ENCODE data around the gene PDE11A. TPM values are rescaled to one million over a fixed set of nuclear protein-coding genes. Genes with fewer than 3 reads are reported as not detected.

The PDE11A gene
- total and polyA plus RNA-seq, 12 donors, result 0.26 to 2.9 (median 0.58) TPM

DNA sequence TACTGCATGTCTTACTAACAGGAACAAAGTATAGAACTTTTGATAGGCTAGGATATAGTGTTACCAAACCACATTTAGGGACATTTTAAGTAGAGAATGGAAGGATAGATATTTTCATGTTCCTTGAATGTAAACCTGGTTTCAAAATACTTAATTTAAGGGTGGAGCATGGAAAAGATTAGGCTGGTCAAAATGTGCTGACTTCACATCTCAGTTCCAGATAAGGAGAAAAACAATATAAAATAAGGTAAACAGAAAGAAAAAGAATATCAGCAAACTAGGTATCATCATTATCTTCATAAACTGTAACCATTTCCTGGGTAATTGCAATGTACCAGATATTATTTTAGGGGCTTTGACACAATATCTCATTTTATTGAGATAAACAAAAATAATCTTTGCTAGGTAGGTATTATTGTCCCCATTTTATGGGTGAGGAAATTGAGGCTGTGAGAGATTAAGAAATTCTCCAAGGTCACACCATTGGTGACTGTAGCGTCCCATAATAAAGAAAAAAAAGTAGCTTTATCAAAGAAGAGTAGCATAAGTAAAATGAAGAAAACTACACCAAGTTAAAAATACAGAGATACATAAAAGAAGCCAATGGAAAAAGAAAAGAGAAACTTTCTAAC is 3.6 kb downstream of the PDE11A start:
- 65 to 80% (median 67%) methylated on average over 1 of the region's 1 CpG for WGBS, 4 donors
- no peak for TF ChIP-seq POLR2A (IDR thresholded peaks at IDR 0.05)
- TF ChIP-seq, protein P1, sequence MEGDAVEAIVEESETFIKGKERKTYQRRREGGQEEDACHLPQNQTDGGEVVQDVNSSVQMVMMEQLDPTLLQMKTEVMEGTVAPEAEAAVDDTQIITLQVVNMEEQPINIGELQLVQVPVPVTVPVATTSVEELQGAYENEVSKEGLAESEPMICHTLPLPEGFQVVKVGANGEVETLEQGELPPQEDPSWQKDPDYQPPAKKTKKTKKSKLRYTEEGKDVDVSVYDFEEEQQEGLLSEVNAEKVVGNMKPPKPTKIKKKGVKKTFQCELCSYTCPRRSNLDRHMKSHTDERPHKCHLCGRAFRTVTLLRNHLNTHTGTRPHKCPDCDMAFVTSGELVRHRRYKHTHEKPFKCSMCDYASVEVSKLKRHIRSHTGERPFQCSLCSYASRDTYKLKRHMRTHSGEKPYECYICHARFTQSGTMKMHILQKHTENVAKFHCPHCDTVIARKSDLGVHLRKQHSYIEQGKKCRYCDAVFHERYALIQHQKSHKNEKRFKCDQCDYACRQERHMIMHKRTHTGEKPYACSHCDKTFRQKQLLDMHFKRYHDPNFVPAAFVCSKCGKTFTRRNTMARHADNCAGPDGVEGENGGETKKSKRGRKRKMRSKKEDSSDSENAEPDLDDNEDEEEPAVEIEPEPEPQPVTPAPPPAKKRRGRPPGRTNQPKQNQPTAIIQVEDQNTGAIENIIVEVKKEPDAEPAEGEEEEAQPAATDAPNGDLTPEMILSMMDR (IDR thresholded peaks at IDR 0.05), result no peak
- Histone ChIP-seq H3K4me1 (replicated peaks in 1 of 2) (peaks cover 3 to 9% of the 10 kb centered on the region in 2 donors), H3K27me3 (no peaks in the 10 kb centered on the region), H3K9me3 (replicated peaks in 1 of 3) (no peaks in the 10 kb centered on the region), H3K4me3 (no peak overlapping the region), H3K36me3 (replicated peaks in 1 of 2) (no peaks in the 10 kb centered on the region), H3K27ac (no peak overlapping the region)
- DNase-seq, result no peak
- intact Hi-C loops (cut with DNase I), result no loop called here

DNA sequence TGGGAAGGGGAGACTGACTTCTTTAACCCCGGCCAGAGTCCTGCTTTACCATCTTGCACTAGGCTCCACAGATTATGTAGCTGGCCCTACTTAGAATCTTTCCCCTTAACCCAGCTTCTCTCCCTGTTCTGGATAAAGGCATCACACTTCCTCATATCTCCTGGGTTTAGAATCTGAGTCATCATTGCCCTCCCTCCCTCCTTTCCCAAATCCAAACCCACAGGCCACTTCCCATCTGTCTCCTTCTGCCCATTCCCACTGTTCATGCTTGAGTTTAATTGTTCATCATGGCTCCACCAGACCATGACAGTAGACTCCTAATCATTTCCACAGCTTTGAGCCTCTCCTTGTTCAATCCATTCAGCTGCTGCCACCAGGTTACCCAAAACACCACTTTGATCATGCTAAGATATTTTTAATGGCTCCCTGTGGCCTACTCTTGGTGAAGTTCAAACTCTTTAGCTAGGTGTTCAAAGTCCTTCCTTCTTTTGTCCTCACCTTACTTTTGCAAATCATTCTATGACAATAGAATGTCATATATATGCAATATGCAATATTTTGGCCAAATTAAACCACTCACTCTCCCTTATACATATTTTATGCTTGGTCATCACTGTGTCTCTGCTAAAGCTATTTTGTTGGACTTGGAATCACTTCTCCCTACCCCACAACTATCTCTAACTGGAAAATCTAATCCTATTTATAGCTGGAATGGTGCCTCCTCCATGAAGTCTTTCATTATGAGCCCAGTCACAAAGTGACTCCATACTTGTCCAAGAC is 5.5 kb downstream of the PDE11A start:
- TF ChIP-seq, protein P1 (IDR thresholded peaks at IDR 0.05), result no peak
- TF ChIP-seq POLR2A (IDR thresholded peaks at IDR 0.05), result no peak
- H3K27me3 ChIP-seq, result no peaks in the 10 kb centered on the region
- no peaks in the 10 kb centered on the region for H3K36me3 ChIP-seq (replicated peaks in 1 of 2)
- DNase-seq, result no peak
- H3K4me1 ChIP-seq (replicated peaks in 1 of 2), result peaks cover 0 to under 1% of the 10 kb centered on the region in 2 donors
- intact Hi-C loops (cut with DNase I), result no loop called here
- H3K9me3 ChIP-seq (replicated peaks in 1 of 3), result no peaks in the 10 kb centered on the region
- WGBS, 4 donors, result 73 to 100% (median 90%) methylated on average over 1 of the region's 1 CpG
- no peak overlapping the region for H3K4me3 ChIP-seq
- no peak overlapping the region for H3K27ac ChIP-seq

DNA sequence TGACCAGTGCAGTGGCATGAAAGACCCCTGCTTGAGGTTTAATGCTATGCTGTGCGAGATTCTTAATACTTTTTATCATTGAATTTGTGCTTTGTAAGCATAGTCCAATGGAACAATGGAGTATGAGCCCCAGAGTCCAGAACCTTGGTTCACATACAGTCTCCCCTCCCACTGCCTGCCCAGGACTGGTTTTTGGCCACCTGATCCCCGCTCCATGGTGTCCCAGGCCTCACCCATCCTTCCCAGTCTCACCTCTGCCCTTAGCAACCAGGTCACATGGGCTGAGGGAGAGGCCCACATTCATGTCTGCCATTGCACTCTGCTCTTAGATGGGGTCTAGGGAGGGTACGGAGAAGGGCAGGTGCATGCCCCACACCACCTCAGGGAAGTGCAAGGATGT is 6.3 kb downstream of the PDE11A start:
- no peak overlapping the region for H3K27ac ChIP-seq
- DNase-seq, result no peak
- intact Hi-C loops (cut with DNase I), result no loop called here
- no peaks in the 10 kb centered on the region for H3K36me3 ChIP-seq (replicated peaks in 1 of 2)
- no peak overlapping the region for H3K4me3 ChIP-seq
- TF ChIP-seq POLR2A (IDR thresholded peaks at IDR 0.05), result no peak
- H3K4me1 ChIP-seq (replicated peaks in 1 of 2), result no peaks in the 10 kb centered on the region
- H3K9me3 ChIP-seq (replicated peaks in 1 of 3), result no peaks in the 10 kb centered on the region
- WGBS, 4 donors, result 80 to 92% (median 87%) methylated on average over 2 to 3 of the region's 3 CpGs
- H3K27me3 ChIP-seq, result no peaks in the 10 kb centered on the region

DNA sequence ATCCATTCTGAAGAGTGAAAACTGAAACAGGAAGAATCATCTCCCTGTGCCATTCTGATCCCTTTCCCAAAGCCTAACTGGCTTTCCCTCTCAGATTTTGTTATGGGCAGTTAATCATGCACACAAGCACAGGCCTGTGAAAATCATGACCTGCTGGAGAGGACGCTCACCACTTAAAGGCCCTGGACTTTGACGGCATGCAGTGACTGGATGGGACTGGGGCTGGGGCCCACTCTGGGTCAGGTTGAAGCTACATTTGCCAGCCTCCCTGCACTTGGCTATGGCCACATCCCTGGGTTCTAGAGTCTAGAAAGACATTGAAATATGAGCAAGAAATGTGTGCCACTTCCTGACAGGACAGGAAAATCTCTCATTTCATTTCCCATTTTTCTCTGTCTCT is 12.9 kb downstream of the PDE11A start:
- Histone ChIP-seq H3K4me1 (replicated peaks in 1 of 2) (no peaks in the 10 kb centered on the region), H3K9me3 (replicated peaks in 1 of 3) (no peaks in the 10 kb centered on the region), H3K36me3 (replicated peaks in 1 of 2) (no peaks in the 10 kb centered on the region), H3K4me3 (no peak overlapping the region), H3K27ac (no peak overlapping the region), H3K27me3 (no peaks in the 10 kb centered on the region)
- WGBS, 4 donors, result 68 to 84% (median 77%) methylated on average over 2 of the region's 2 CpGs
- TF ChIP-seq, protein P1 (IDR thresholded peaks at IDR 0.05), result no peak
- TF ChIP-seq POLR2A (IDR thresholded peaks at IDR 0.05), result no peak
- no peak for DNase-seq
- intact Hi-C loops (cut with DNase I), result no loop called here

Measured in adrenal gland (tissue), 12 donors.